IPS-18c (cell line): ENCODE measurements around the gene RBM34.

Source experiments
- H3K4me3 ChIP-seq: 2 replicates; pipeline ENCODE4 v1.7.0; 2013; ENCODE audit warnings: low read depth, mild to moderate bottlenecking, low read length, moderate library complexity; ENCODE audit not compliant: insufficient read depth
- H3K9me3 ChIP-seq: one replicate; pipeline ENCODE4 v1.6.1; 2013; ENCODE audit warnings: mild to moderate bottlenecking, low read length, moderate library complexity; ENCODE audit not compliant: control insufficient read depth, insufficient read depth

Gene RBM34

DNA sequence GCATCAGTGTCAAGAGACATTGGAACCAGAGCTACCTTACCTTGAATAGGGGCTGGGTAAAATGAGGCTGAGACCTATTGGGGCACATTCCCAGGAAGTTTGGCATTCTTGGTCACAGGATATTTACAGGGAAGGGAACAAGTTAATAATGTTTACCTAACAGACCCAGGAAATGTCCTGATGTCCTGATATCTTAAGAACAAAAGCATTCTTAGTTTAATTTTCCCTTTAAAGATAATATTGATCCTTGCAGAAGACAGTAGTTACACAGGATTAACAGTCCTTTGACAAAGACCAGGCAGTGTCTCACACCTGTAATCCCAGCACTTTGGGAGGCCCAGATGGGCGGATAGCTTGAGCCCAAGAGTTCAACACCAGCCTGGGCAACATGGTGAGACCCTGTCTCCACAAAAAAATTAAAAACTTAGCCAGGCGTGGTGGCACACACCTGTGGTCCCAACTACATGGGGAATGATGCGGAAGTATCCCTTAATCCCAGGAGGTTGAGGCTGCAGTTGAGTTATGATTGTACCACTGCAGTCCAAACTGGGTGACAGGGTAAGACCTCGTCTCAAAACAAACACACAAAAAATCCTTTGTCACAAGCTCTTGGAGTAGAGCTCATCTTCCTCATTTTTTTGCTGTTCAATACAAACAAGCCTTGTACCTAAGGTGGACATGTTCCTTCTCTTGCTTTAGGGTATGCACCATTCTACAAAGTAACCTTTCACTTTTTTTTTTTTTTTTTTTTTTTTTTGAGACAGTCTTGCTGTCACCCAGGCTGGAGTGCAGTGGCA is 31.1 kb downstream of the RBM34 start:
- H3K4me3 ChIP-seq = no peak overlapping the region
- no peaks in the 10 kb centered on the region for H3K9me3 ChIP-seq

GRCh38 chr1:235128456-235129328 is 32.4 kb downstream of the RBM34 start, which contains the start of gene TOMM20:
Gene TOMM20 (minus strand): TSS chr1:235128837. CDS start chr1:235128715, 122 bp downstream.
- Histone ChIP-seq H3K9me3 (no peaks in the 10 kb centered on the region), H3K4me3 (peak within 1 kb of the TSS; percentile 95)

GRCh38 chr1:235127732-235128455 is 33.2 kb downstream of the RBM34 start:
- H3K4me3 ChIP-seq = peak overlapping the region; percentile 95

GRCh38 chr1:235127203-235127602 is 33.8 kb downstream of the RBM34 start:
- Histone ChIP-seq H3K4me3 (peak overlapping the region; percentile 95), H3K9me3 (no peaks in the 10 kb centered on the region)

More at GRCh38 chr1:235127732-235128455, 33.2 kb downstream of the RBM34 start:
- no peaks in the 10 kb centered on the region for H3K9me3 ChIP-seq

- no peak overlapping the region for H3K4me3 ChIP-seq
- no peaks in the 10 kb centered on the region for H3K9me3 ChIP-seq
Measured at GRCh38 chr1:235124665-235125064, 36.4 kb downstream of the RBM34 start.

DNA sequence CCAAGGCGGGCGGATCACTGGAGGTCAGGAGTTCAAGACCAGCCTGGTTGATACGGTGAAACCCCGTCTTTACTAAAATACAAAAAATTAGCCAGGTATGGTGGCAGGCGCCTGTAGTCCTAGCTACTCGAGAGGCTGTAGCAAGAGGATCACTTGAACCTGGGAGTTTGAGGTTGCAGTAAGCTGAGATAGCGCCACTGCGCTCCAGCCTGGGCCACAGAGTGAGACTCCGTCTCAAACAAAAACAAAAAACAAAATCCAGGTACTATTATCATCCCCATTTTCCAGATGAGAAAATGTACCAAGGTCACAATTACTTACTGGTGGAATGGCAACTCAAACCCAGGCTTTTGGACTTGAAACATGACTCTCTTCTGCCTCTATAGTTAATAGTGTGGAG is 36.9 kb downstream of the RBM34 start:
- Histone ChIP-seq H3K4me3 (no peak overlapping the region), H3K9me3 (no peaks in the 10 kb centered on the region)

DNA sequence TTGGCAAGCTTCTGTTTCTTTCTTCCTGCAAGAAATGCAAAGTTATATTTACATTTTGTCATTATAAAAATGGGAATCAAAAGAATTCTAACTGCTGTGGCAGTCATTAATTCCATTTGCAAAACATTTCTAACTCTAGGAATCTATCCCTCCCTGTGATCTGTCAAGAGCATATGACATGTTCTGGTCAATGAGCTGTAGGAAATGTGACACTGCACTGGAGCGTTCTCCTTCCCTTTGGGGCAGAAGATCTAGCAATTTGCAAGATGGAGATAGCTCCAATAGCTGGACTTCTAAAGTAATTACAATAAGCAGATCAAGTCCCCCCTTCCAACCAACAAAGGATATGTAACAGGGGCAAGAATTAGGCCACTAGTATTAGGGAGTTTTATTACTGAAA is 38.7 kb downstream of the RBM34 start:
- no peak overlapping the region for H3K4me3 ChIP-seq
- H3K9me3 ChIP-seq = no peaks in the 10 kb centered on the region

- H3K9me3 ChIP-seq = no peaks in the 10 kb centered on the region
- no peak overlapping the region for H3K4me3 ChIP-seq
Measured at GRCh38 chr1:235113183-235113917, 47.7 kb downstream of the RBM34 start.

DNA sequence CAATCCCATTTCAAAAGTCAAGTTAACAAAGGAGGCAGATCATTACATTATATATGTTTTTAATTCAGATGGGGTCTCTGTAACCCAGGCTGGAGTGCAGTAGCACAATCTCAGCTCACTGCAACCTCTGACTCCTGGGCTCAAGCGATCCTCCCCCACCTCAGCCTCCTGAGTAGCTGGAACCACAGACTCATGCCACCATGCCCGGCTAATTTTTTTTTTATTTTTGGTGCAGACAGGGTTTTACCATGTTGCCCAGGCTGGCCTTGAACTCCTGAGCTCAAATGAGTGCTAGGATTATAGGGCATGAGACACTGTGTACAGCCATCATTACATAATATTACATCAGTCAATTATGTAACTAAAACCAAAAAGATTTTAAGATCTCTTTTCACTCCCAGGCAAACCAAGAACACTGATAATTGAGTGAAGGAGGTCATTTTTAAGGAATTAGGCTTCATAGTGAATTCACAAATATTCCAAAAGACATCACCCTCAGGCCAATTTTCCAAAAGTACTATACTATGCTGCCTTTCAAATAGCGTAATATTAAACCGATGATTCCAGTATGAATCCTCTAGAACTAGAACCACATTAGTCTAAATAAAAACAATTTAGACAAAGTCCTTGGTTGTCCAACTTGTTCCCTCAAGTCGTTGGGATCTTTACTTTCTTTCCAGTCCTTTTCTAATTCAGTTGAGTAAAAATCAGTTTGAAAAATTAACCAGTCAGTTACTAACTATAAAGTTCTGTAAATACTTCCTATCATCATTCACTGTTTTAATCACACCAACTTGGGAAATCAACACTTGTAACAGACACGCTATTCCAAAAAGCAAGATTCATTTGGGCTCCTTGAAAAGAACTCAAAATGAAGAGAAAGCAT is 48.5 kb downstream of the RBM34 start:
- H3K4me3 ChIP-seq = no peak overlapping the region
- no peaks in the 10 kb centered on the region for H3K9me3 ChIP-seq

DNA sequence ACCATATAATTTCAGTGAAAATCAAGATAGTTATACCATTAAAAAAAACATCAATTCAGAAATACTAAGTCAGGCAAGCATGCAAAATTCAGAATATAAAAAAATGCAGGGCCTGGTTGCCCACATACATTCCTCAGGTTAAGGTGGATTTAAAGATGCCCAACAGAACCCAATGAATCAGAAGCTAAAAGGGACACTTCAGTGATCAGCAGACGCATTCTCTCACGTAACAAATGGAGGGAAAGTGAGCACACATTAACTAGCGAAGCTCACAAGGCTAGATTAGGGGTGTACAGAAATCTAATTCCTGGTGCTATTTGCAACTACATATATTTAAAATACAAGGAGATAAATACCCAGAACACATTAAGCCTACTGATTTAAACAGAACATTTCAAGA is 49.9 kb downstream of the RBM34 start:
- Histone ChIP-seq H3K9me3 (no peaks in the 10 kb centered on the region), H3K4me3 (no peak overlapping the region)

- Histone ChIP-seq H3K9me3 (no peaks in the 10 kb centered on the region), H3K4me3 (no peak overlapping the region)
Measured at GRCh38 chr1:235108876-235109275, 52.2 kb downstream of the RBM34 start.

DNA sequence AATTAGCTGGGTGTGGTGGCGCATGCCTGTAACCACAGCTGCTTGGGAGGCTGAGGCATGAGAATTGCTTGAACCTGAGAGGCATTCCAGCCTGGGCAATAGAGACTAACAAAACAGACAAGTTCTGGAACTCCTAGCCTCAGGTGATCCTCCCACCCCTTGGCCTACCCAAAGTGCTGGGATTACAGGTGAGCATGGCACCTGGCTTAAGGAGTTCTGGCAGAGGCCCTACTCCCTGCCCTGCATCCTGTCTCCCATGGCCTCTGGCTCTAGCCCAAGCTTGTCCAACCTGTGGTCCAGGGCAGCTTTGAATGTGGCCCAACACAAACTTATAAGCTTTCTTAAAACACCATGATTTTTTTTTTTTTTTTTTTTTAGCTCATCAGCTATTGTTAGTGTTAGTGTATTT is 52.9 kb downstream of the RBM34 start:
- no peaks in the 10 kb centered on the region for H3K9me3 ChIP-seq
- no peak overlapping the region for H3K4me3 ChIP-seq

DNA sequence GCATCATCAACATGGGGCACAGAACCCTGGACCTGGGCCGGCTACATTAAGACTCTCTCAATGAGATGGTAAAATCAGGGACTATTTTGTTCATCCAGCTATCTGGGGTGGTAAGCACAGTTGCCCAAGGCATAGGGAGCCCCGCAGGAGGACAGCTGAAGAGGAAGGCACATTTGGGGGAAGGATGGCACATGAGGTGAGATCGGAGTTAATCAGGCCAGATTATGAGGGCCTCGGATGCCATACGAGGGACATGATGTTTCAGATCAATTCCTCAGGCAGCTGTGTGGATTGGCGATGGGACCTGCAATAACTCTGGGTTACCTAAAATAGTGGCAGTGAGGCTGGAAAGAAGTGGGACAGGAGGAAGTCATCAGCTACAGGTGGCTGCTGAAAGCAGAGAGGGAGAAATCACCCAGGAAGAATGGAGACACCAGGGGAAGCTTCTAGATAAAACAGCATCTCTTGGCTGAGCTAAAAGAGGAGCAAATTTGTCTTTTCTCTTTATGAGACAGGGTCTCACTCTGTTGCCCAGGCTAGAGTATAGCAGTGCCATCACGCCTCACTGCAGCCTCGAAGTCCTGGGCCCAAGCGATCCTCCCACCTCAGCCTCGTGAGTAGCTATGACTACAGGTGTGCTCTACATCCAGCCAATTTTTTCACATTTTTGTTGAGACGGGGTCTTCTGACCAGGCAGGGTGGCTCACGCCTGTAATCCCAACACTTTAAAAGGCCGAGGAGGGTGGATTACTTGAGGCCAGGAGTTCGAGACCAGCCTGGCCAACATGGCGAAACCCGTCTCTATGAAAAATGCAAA is 53.5 kb downstream of the RBM34 start:
- Histone ChIP-seq H3K4me3 (no peak overlapping the region), H3K9me3 (no peaks in the 10 kb centered on the region)

DNA sequence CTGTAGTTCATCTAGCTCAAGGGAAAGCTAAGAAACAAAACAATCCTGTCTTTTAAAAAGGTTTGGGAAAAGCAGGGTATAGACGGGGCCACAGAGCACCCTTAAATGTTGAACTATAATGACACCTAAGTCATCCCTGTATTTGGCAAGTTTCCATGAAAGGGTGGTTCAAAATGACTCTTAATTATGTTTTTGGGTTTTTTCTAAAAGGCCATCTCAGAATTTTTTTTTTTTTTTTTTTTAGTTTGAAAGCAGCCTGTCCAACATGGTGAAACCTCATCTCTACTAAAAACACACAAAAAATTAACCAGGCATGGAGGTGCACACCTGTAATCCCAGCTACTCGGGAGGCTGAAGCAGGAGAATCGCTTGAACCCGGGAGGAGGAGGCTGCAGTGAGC is 54.6 kb downstream of the RBM34 start:
- H3K9me3 ChIP-seq = no peaks in the 10 kb centered on the region
- no peak overlapping the region for H3K4me3 ChIP-seq
